ENCODE measurements around the gene NUCKS1.
"Not testable (repeated sequence)": the region's sequence is repeated elsewhere in the genome, so short reads cannot be mapped to it uniquely, and the experiment has no call there.

NUCKS1 gene

DNA sequence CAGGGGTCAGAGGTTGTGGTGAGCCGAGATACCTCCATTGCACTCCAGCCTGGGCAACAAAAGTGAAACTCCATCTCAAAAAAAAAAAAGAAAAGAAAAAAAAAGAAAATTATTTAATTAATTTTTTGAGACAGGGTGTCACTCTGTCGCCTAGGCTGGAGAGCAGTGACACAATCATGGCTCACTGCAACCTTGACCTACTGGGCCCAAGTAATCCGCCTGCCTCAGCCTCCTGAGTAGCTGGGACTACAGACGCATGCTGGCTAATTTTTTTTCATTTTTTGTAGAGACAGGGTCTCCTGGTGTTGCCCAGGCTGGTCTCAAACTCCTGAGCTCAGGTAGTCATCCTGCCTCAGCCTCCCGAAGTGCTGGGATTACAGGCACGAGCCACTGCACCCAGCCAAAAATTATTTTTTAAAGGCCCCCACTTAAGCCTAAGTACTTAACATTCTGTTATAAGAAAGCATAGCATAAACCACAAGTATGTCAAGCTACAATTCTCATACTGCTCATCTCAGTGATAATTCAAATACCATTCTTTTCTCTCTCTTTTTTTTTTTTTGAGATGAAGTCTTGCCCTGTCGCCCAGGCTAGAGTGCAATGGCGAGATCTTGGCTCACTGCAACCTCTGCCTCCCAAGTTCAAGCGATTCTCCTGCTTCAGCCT lies 19.9 kb downstream of the NUCKS1 start:
- Histone ChIP-seq H3K27me3 (ENCODE audit: control insufficient read depth in 1 of 2, insufficient read depth in 2 of 2, low read length in 2 of 2) (no peaks in the 10 kb centered on the region), H3K27ac (ENCODE audit: low read length) (no peak overlapping the region), H3K4me1 (ENCODE audit: control insufficient read depth, insufficient read depth, low read length) (no peaks in the 10 kb centered on the region), H3K9me3 (ENCODE audit: control insufficient read depth in 2 of 2, low read length in 2 of 2) (no peaks in the 10 kb centered on the region), H3K36me3 (ENCODE audit: control insufficient read depth in 2 of 2, insufficient read depth in 2 of 2, low read length in 2 of 2) (peaks cover 6 to 10% of the 10 kb centered on the region in 2 donors), H3K9ac (ENCODE audit: low read length in 2 of 2) (no peak overlapping the region), H3K4me3 (ENCODE audit: low read length in 2 of 2) (no peak overlapping the region)

DNA sequence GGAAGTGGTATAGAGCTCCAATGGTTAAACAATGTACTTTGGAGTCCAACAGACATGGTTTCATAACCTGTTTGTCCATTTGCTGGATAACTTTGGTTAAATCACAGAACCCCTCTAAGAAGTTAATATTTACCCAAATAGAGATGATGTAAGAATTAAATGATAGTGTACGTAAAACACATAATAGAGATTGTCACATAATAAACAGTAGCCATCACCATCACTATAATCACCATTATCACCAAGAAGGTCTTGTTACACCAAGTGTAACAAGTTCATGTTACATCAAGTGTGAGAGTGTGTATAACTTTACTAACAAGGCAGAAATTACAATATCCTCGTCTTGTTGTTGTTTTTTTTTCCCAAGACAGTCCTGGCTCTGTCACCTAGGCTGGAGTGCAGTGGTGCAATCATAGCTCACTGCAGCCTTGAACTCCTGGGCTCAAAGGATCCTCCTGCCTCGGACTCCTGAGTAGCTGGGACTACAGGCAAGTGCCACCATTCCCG lies 23.3 kb downstream of the NUCKS1 start:
- Histone ChIP-seq H3K9ac (ENCODE audit: low read length in 2 of 2) (no peak overlapping the region), H3K36me3 (ENCODE audit: control insufficient read depth in 2 of 2, insufficient read depth in 2 of 2, low read length in 2 of 2) (peaks cover 4 to 12% of the 10 kb centered on the region in 2 donors), H3K27me3 (ENCODE audit: control insufficient read depth in 1 of 2, insufficient read depth in 2 of 2, low read length in 2 of 2) (no peaks in the 10 kb centered on the region), H3K4me1 (ENCODE audit: control insufficient read depth, insufficient read depth, low read length) (no peaks in the 10 kb centered on the region), H3K4me3 (ENCODE audit: low read length in 2 of 2) (no peak overlapping the region), H3K27ac (ENCODE audit: low read length) (no peak overlapping the region), H3K9me3 (ENCODE audit: control insufficient read depth in 2 of 2, low read length in 2 of 2) (no peaks in the 10 kb centered on the region)

DNA sequence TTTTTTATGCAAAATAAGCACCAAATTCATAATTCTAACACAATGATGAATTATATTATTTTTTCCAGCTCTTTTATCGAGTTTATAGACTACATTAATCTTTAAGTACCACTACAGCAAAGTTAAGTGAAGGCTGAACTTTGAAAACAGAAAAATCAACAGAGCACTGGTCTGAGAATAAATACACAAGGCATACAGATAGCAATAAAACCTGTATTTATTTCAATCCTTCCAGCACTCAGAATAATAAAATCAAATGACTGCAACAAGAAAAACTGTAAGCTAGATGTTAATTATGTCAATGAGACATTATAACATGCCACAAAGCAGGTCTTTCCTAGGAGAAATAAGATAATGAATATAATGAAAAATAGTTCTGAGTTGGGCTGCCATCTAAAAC lies 24.5 kb downstream of the NUCKS1 start:
- Histone ChIP-seq H3K4me3 (ENCODE audit: low read length in 2 of 2) (no peak overlapping the region), H3K9me3 (ENCODE audit: control insufficient read depth in 2 of 2, low read length in 2 of 2) (no peaks in the 10 kb centered on the region), H3K27ac (ENCODE audit: low read length) (no peak overlapping the region), H3K36me3 (ENCODE audit: control insufficient read depth in 2 of 2, insufficient read depth in 2 of 2, low read length in 2 of 2) (peaks cover 7 to 19% of the 10 kb centered on the region in 2 donors), H3K9ac (ENCODE audit: low read length in 2 of 2) (no peak overlapping the region), H3K4me1 (ENCODE audit: control insufficient read depth, insufficient read depth, low read length) (no peaks in the 10 kb centered on the region), H3K27me3 (ENCODE audit: control insufficient read depth in 1 of 2, insufficient read depth in 2 of 2, low read length in 2 of 2) (no peaks in the 10 kb centered on the region)

DNA sequence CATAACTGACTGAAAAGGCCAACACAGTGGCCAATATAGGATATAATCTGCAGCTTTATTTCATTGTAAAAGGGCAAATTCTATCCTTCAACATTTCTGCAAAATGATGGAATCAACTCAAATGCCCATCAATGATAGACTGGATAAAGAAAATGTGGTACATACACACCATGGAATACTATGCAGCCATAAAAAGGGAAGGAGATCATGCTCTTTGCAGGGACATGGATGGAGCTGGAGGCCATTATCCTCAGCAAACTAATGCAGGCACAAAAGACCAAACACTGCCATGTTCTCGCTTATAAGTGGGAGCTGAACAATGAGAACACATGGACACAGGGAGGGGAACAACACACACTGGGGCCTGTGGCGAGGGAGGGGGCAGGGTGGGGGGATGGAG lies 29.2 kb downstream of the NUCKS1 start:
- H3K9me3 ChIP-seq (ENCODE audit: control insufficient read depth in 2 of 2, low read length in 2 of 2); H3K9ac ChIP-seq (ENCODE audit: low read length in 2 of 2); H3K27ac ChIP-seq (ENCODE audit: low read length); H3K27me3 ChIP-seq (ENCODE audit: control insufficient read depth in 1 of 2, insufficient read depth in 2 of 2, low read length in 2 of 2); H3K4me1 ChIP-seq (ENCODE audit: control insufficient read depth, insufficient read depth, low read length); H3K4me3 ChIP-seq (ENCODE audit: low read length in 2 of 2): not testable (repeated sequence)
- peaks cover 23 to 47% of the 10 kb centered on the region in 2 donors for H3K36me3 ChIP-seq (ENCODE audit: control insufficient read depth in 2 of 2, insufficient read depth in 2 of 2, low read length in 2 of 2)

DNA sequence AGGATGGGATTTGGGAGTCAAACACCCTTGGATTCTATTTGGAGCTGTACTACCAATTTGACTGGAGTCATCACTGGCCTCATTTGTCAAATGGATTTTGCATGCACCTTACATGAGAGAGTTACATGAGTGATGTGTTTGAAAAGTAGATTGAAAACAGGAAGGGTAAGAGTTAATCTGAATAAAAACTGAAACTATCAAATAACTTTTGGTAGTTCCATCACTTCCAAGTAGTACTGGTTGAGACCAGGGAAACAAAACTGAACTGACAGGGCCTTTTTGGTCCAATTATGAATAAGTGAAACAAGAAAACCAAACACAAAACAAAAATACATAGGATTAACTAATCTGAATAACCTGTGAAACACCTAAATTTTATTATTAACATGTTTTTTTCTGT lies 30.2 kb downstream of the NUCKS1 start:
- H3K9ac ChIP-seq (ENCODE audit: low read length in 2 of 2) = no peak overlapping the region
- no peaks in the 10 kb centered on the region for H3K27me3 ChIP-seq (ENCODE audit: control insufficient read depth in 1 of 2, insufficient read depth in 2 of 2, low read length in 2 of 2)
- H3K36me3 ChIP-seq (ENCODE audit: control insufficient read depth in 2 of 2, insufficient read depth in 2 of 2, low read length in 2 of 2) = peaks cover 29 to 47% of the 10 kb centered on the region in 2 donors
- no peak overlapping the region for H3K27ac ChIP-seq (ENCODE audit: low read length)
- H3K9me3 ChIP-seq (ENCODE audit: control insufficient read depth in 2 of 2, low read length in 2 of 2) = no peaks in the 10 kb centered on the region
- H3K4me3 ChIP-seq (ENCODE audit: low read length in 2 of 2) = no peak overlapping the region
- no peaks in the 10 kb centered on the region for H3K4me1 ChIP-seq (ENCODE audit: control insufficient read depth, insufficient read depth, low read length)

DNA sequence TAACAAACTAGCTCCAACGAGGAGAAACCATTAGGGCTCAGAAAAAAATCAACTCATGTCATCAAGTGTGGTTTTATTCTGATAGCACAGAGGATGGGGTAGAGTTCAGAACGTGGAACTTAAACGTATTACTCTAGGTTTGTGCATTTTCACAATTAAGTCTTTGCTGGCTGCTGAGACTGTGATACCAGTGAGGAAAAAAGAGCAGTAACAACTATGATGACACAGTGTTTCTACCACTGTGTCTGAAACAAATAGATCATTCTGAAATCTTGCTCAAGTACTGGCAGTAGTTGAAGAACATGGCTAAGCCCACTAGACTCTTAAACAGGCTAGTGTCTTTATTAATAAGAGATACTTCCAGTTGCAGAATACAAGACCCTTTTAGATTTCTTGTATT lies 31.0 kb downstream of the NUCKS1 start:
- H3K9ac ChIP-seq (ENCODE audit: low read length in 2 of 2) = no peak overlapping the region
- no peak overlapping the region for H3K4me3 ChIP-seq (ENCODE audit: low read length in 2 of 2)
- no peak overlapping the region for H3K27ac ChIP-seq (ENCODE audit: low read length)
- H3K4me1 ChIP-seq (ENCODE audit: control insufficient read depth, insufficient read depth, low read length) = no peaks in the 10 kb centered on the region
- H3K27me3 ChIP-seq (ENCODE audit: control insufficient read depth in 1 of 2, insufficient read depth in 2 of 2, low read length in 2 of 2) = no peaks in the 10 kb centered on the region
- H3K9me3 ChIP-seq (ENCODE audit: control insufficient read depth in 2 of 2, low read length in 2 of 2) = no peaks in the 10 kb centered on the region
- H3K36me3 ChIP-seq (ENCODE audit: control insufficient read depth in 2 of 2, insufficient read depth in 2 of 2, low read length in 2 of 2) = peaks cover 29 to 44% of the 10 kb centered on the region in 2 donors

DNA sequence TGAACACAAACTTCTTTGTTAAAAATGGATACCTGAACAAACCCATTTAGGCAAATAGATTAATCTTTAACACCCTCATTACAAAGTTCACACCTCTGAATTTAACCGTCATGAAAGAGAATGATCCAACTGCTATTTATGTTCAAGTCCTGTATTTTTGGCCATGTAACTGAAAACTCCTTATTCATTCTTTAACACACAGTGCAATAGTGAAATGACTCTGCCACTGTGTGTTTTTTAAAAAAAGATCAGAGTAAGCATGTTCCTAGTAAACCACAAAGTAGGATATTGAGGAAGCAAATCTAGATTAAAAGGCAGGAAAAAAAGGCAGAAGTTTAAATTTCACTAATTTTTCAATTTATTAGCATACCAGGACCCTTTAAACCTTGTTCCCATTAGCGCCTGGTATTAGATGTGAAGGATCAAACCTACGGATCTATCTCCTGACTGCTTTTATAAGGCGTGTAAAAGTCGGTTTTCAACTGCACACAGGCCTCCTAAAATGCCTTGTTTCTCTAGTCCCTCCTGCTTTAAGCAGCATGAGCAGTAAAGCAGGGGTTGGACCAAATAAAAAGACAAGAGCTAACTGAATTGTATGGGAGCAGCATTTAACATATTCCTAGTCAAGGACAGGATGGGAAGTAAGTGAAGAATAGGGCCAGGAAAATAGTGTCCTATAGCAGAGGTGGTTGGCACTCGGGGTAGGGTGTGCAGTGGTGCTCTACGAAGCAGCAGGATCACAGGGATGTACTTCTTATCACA lies 33.4 kb downstream of the NUCKS1 start:
- Histone ChIP-seq H3K4me3 (ENCODE audit: low read length in 2 of 2) (no peak overlapping the region), H3K4me1 (ENCODE audit: control insufficient read depth, insufficient read depth, low read length) (no peaks in the 10 kb centered on the region), H3K36me3 (ENCODE audit: control insufficient read depth in 2 of 2, insufficient read depth in 2 of 2, low read length in 2 of 2) (peaks cover 29 to 44% of the 10 kb centered on the region in 2 donors), H3K27me3 (ENCODE audit: control insufficient read depth in 1 of 2, insufficient read depth in 2 of 2, low read length in 2 of 2) (no peaks in the 10 kb centered on the region), H3K27ac (ENCODE audit: low read length) (no peak overlapping the region), H3K9me3 (ENCODE audit: control insufficient read depth in 2 of 2, low read length in 2 of 2) (no peaks in the 10 kb centered on the region), H3K9ac (ENCODE audit: low read length in 2 of 2) (no peak overlapping the region)

DNA sequence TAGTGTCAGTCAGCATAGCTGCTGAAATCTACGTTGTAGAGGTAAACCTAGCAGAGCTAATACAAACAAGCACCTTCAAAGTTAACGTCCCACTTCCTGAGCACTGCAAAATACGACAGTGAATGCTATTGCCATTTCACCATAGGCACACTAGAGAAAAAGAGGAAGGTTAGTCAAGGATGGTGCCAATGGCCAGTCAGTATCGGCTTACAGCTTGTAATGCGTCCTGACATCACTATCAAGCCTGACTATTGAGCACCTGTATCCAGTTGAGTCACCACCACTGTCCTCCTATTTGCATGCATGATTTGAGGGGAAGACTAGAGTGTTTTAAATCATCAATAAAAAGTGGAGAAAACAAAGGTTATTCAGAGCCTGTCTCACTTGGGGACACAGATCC lies 34.4 kb downstream of the NUCKS1 start:
- Histone ChIP-seq H3K27ac (ENCODE audit: low read length) (no peak overlapping the region), H3K36me3 (ENCODE audit: control insufficient read depth in 2 of 2, insufficient read depth in 2 of 2, low read length in 2 of 2) (peaks cover 28 to 39% of the 10 kb centered on the region in 2 donors), H3K4me1 (ENCODE audit: control insufficient read depth, insufficient read depth, low read length) (no peaks in the 10 kb centered on the region)

DNA sequence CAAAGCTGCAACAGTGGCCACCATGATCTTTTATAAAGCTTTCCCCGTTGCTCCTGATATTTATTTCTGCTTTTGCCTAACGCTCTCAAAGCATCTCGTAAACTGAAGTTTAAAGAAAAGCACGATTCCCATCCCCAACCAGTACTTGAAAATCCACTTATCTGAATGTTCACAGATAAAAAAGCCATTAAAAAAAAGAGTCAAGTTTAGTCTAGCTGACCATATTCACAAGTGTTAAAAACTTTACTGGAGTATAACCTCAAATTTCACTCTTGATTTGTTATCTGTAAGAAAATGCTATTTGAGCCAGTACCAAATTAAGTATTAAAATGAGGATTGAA lies 35.1 kb downstream of the NUCKS1 start:
- Histone ChIP-seq H3K27me3 (ENCODE audit: control insufficient read depth in 1 of 2, insufficient read depth in 2 of 2, low read length in 2 of 2) (no peaks in the 10 kb centered on the region), H3K4me3 (ENCODE audit: low read length in 2 of 2) (no peak overlapping the region), H3K9ac (ENCODE audit: low read length in 2 of 2) (no peak overlapping the region), H3K4me1 (ENCODE audit: control insufficient read depth, insufficient read depth, low read length) (no peaks in the 10 kb centered on the region), H3K9me3 (ENCODE audit: control insufficient read depth in 2 of 2, low read length in 2 of 2) (no peaks in the 10 kb centered on the region), H3K36me3 (ENCODE audit: control insufficient read depth in 2 of 2, insufficient read depth in 2 of 2, low read length in 2 of 2) (peaks cover 23 to 31% of the 10 kb centered on the region in 2 donors), H3K27ac (ENCODE audit: low read length) (no peak overlapping the region)

More for the DNA sequence above, 34.4 kb downstream of the NUCKS1 start:
- Histone ChIP-seq H3K27me3 (ENCODE audit: control insufficient read depth in 1 of 2, insufficient read depth in 2 of 2, low read length in 2 of 2) (no peaks in the 10 kb centered on the region), H3K9me3 (ENCODE audit: control insufficient read depth in 2 of 2, low read length in 2 of 2) (no peaks in the 10 kb centered on the region), H3K9ac (ENCODE audit: low read length in 2 of 2) (no peak overlapping the region), H3K4me3 (ENCODE audit: low read length in 2 of 2) (no peak overlapping the region)

DNA sequence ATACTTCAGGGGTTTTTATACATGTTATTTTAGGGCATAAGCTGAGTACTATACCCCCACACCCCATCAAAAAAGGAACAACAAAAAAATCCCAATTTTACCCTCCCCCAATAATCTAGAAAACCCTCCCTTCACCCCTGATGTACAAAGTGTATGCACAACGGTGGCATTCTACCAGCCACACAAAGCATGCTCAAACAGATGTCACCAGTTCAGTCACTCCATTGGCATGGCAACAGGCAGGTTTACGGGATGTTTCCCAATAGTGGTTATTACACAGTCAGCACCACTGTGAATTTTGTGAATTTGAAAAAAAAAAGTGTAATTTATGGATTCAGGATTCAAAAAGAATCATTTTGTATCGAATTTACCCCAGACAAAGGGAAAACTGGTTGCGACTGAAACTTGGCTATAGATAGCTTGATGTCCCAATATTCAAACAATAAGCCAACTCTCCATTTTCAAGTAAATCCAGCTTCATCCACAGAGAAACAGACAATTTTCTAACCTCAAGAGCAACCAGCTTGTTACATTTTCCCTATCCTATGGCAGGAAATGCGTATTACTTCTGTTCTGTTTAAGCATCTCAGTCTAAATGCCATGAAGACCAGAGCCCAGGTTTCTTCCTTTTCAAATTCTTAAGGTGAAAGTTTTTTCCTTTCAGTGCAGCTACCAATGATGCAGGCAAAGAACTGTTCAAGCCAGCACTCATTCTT lies 35.6 kb downstream of the NUCKS1 start:
- H3K27ac ChIP-seq (ENCODE audit: low read length) = no peak overlapping the region
- H3K27me3 ChIP-seq (ENCODE audit: control insufficient read depth in 1 of 2, insufficient read depth in 2 of 2, low read length in 2 of 2) = no peaks in the 10 kb centered on the region
- no peak overlapping the region for H3K4me3 ChIP-seq (ENCODE audit: low read length in 2 of 2)
- H3K4me1 ChIP-seq (ENCODE audit: control insufficient read depth, insufficient read depth, low read length) = no peaks in the 10 kb centered on the region
- no peak overlapping the region for H3K9ac ChIP-seq (ENCODE audit: low read length in 2 of 2)
- H3K36me3 ChIP-seq (ENCODE audit: control insufficient read depth in 2 of 2, insufficient read depth in 2 of 2, low read length in 2 of 2) = peaks cover 19 to 26% of the 10 kb centered on the region in 2 donors
- no peaks in the 10 kb centered on the region for H3K9me3 ChIP-seq (ENCODE audit: control insufficient read depth in 2 of 2, low read length in 2 of 2)

Data from stomach smooth muscle (tissue), 2 donors.